GM19025 (cell line): ENCODE measurements around the gene RNF182.
"Not testable (repeated sequence)": the region's sequence is repeated elsewhere in the genome, so short reads cannot be mapped to it uniquely, and the experiment has no call there.

Experiments used
- ATAC-seq: cut with Tn5 transposase; IDR thresholded peaks from one replicate; pipeline ENCODE4 v1.9.1; 2021; ENCODE audit warnings: mild to moderate bottlenecking, low read depth, moderate library complexity; ENCODE audit not compliant: unreplicated experiment

The RNF182 gene

GRCh38 chr6:13992417-13993055 is 67.8 kb downstream of the RNF182 start:
- no peak for ATAC-seq

GRCh38 chr6:13993416-13993815 is 68.7 kb downstream of the RNF182 start:
- ATAC-seq: no peak

GRCh38 chr6:13998356-13998755 is 73.6 kb downstream of the RNF182 start:
- ATAC-seq: no peak

- ATAC-seq: no peak
These were observed 76.1 kb downstream of the RNF182 start for GRCh38 chr6:14000901-14001300.

- ATAC-seq: no peak
These were observed 76.7 kb downstream of the RNF182 start for GRCh38 chr6:14001329-14002012.

GRCh38 chr6:14002176-14002947 is 77.6 kb downstream of the RNF182 start:
- no peak for ATAC-seq

GRCh38 chr6:14004258-14004657 is 79.5 kb downstream of the RNF182 start:
- ATAC-seq: no peak

- no peak for ATAC-seq
These were observed 84.1 kb downstream of the RNF182 start for GRCh38 chr6:14008809-14009208.

GRCh38 chr6:14009431-14009830 is 84.7 kb downstream of the RNF182 start:
- no peak for ATAC-seq

- no peak for ATAC-seq
These were observed 85.5 kb downstream of the RNF182 start for GRCh38 chr6:14010275-14010674.

- ATAC-seq: no peak
These were observed 87.7 kb downstream of the RNF182 start for GRCh38 chr6:14012313-14013030.

- no peak for ATAC-seq
These were observed 91.2 kb downstream of the RNF182 start for GRCh38 chr6:14015964-14016363.

- no peak for ATAC-seq
These were observed 91.7 kb downstream of the RNF182 start for GRCh38 chr6:14016432-14016831.

- ATAC-seq: no peak
These were observed 92.3 kb downstream of the RNF182 start for GRCh38 chr6:14016935-14017625.

- ATAC-seq: no peak
These were observed 93.1 kb downstream of the RNF182 start for GRCh38 chr6:14017626-14018475.

GRCh38 chr6:14018559-14018958 is 93.8 kb downstream of the RNF182 start:
- ATAC-seq: not testable (repeated sequence)

- ATAC-seq: no peak
These were observed 95.8 kb downstream of the RNF182 start for GRCh38 chr6:14020551-14020950.

GRCh38 chr6:14021449-14021848 is 96.7 kb downstream of the RNF182 start:
- ATAC-seq: no peak

- ATAC-seq: no peak
These were observed 97.9 kb downstream of the RNF182 start for GRCh38 chr6:14022673-14023072.
